Activated naive CD4-positive, alpha-beta T cell (primary cell): ENCODE data around the gene SYNGR3.

ENCODE experiments used
- DNase-seq, 4 experiments: peaks; one replicate each; lab custom pipeline; 2025; lab: John Stamatoyannopoulos, UW

The SYNGR3 gene

DNA sequence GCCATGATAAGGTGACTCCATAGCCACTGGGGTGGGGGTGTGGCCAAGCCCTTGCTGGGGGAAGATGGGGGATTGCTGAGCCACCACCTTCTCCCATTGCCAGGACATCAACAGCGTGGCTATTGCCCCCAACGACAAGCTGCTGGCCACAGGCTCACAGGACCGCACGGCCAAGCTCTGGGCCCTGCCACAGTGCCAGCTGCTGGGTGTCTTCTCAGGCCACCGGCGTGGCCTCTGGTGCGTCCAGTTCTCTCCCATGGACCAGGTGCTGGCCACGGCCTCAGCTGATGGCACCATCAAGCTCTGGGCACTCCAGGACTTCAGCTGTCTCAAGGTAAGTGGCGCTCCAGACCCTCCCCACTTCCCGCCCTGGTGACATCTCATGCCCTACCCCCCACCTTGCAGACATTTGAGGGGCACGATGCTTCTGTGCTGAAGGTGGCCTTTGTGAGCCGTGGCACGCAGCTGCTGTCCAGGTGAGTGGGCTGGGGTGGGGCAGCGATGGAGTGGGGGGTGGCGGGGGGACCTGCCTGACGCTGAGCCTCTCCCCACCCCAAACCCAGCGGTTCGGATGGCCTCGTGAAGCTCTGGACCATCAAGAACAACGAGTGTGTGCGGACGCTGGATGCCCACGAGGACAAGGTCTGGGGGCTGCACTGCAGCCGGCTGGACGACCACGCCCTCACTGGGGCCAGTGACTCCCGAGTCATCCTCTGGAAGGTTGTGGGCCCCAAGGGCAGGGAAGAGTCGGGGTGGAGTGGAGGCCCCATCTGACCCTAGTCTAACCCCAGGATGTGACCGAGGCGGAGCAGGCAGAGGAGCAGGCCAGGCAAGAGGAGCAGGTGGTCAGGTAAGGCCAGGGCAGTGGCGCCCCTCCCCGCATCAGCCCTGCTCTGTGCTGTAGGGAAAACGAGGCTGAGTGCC, 12.6 kb upstream of the SYNGR3 start:
- DNase-seq, result no peak

DNA sequence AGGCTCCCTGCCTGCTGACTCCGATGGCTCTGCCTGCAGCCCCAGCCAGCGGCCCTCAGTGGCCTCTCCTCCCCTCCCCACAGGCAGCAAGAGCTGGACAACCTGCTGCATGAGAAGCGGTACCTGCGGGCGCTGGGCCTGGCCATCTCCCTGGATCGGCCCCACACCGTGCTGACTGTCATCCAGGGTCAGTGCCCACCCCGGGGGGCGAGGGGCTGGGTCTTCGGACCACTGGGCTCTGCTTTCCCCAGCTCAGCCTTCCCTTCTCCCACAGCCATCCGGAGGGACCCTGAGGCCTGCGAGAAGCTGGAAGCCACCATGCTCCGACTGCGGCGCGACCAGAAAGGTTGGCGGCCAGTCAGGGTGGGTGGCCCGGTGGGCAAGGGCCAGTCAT, 11.9 kb upstream of the SYNGR3 start:
- no peak for DNase-seq

DNA sequence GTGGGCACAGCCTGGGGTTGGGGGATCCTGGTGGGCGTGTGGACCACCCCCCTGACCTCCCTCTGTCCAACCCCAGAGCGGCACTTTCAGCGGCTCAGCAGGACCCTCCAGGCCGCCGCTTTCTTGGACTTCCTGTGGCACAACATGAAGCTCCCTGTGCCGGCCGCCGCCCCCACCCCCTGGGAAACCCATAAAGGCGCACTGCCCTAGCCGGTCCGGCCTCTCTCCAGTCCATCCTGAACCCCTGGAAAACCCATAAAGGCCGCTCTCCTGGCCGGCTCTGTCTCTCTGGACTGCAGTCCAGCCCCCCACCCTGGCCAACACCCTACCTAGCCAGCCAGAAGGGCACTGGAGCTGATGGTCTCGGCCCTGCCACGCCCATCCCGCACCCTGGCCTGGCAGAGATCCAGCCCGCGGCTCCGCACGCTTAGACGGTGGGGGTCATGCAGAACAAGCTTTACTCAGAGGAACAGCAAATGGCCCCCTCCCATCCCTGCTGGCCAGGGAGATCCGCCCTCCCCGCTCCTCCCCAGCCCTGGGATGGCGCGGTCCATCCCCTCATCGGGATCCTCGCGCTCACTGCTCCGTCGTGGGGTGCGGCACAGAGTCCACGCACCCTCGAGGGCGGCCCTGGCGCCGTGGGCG, 11.2 kb upstream of the SYNGR3 start:
- DNase-seq, result no peak

DNA sequence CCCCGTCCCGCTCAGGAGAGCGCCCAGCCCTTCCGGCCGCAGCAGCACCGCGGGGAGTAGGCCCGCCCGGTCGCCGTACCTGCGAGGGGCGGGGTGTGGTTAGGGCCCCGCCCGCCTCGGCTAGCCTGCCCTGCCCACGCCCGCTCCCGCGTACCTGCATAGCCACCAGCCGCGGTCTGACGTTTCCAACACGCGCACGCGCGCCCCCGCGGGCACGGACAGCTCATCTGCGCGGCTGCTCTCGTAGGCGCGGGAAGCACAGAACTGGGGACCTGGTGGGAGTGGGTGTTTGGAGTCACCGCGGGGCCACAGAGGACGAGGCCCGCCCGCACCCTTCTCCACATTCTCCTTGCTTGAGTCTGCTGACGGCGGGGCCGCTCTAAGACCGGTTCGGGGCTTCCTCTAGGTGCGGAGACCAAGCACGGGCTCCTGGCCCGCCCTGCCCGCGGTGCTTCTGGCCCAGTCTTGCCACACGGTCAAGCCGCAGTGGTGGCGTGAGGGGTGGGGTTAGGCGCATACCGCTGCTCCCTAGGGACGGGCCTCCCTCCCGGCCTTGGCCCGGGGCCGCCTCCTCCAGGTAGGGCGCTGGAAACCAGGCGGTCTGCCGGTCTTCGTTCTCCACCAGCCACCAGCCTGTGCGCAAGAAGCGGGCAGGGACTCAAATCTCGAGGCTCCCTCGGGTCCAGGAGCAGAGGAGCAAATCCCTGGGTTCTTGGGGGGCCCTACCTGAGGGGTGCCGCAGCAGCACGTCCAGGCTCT, 10.3 kb upstream of the SYNGR3 start:
- no peak for DNase-seq

DNA sequence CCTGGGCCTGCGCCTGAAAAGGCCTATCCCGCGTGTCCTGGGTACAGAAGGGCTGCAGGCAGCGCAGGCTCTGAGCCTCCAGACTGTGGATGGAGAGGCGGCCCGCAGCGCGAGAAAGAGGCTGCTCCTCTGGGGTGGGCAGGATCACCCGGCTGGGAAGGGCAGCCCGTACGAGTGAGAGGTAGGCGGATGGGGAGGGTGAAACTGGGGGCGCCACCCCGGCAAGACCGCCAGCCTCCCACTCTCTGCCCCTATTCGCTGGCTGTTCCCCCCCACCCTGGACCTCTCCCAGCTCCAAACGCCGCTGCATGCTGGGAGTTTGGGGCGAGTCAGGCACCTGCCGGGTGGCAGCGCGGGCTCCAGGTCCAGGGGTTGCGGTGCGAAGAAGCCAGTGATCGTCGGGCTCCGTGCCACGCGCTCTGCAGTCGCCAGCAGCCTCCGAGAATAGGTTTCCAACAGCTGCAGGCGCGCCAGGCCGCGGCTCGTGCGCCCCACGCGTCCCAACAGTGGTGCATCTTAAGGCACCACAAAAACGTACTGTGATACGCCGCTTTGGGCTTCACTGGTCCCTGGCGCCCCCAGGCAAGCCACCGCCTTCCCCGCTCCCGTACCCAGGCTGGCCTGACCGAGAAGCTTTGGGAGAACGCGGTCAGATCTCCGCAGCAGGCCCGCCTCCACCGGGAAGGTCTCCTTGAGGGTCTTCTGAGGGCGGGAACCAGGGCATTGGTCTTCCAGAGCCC, 9.6 kb upstream of the SYNGR3 start:
- no peak for DNase-seq

DNA sequence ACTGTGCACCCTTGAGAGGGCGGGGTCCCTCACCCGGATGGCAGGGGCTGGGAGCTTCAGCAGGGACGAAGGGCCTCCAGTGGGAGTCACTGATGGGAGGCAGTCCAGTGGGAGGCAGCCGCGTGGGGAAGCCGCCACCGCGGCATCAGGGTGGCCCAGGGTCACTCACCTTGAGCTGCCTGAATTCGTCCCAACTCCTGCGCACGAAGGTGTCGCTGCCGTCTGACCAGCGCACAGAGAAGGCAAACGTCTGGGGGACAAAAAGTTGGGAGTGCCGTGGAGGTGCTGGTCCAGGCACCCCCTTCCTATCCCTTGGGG, 9.0 kb upstream of the SYNGR3 start:
- DNase-seq, result no peak

DNA sequence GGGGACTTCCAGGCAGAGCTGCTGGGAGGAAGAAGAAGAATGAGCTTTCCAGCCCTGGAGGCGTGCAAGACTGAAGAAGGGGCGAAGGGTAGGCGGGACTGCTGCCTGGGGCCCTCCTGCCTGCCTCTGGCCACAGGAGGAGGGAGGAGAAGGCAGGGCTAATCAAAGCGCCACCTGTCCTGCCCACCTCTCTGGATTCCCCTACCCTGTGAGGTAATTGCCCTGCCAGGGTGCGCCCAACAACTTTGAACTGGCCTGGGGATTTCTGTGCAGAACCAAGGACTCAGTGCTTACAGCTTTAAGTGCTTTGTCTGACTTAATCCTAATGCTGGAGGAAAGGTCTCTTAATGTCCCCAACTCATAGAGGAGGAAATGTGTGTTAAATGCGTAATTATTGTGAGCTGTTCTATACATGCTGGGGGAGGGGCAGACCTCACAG, 8.4 kb upstream of the SYNGR3 start, which contains the start of gene NOXO1:
NOXO1 (minus strand) TSS at position 72 of the 439 bp plus-strand sequence. CDS start 290 bp downstream, outside the sequence.
- DNase-seq, result no peak

DNA sequence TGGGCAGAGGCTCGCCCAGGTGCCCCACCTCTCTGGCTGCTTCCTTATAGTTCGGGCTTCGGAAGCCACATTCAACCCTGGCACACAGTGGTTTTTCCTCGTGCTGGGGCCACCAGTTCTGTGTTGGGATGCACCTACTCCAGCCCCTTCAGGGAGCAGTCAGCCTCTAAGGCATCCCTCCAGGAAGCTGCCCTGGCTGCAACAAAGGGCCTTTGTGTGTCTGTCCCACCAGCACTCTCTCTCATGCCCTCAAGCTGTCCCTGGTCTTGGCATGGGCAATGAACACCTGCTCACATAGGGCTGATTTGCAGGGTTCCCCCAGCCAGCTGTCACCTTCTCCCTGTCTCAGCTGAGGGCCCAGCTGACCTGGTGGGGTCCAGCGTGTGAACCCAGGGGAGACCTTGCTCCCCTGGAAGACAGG, 7.7 kb upstream of the SYNGR3 start:
- no peak for DNase-seq

DNA sequence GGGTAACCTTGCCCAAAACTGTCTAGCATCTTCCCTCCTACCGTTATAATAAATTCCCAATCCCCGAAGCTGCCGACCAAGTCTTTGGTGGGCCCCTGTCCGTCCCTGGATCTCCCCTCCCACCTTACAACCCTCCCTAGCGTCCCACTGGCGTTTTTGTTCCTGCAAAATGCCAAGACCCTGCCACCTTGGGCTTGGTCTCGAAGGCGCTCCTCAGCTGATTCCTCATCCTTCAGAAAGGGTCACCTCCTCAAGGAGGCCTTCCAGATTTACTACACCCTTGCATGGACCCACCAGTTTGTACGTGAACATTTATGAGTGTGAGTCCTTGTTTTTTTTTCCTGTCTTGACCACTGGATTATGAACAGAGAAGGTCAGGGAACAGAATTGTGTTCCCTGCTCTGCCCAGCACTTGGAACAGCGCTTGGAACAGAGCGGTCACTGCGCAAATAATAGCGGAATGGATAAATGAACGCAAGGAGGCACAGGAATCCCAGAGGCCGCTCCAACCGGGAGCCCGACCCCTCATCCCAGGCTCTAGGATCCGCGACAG, 6.7 kb upstream of the SYNGR3 start:
- no peak for DNase-seq

DNA sequence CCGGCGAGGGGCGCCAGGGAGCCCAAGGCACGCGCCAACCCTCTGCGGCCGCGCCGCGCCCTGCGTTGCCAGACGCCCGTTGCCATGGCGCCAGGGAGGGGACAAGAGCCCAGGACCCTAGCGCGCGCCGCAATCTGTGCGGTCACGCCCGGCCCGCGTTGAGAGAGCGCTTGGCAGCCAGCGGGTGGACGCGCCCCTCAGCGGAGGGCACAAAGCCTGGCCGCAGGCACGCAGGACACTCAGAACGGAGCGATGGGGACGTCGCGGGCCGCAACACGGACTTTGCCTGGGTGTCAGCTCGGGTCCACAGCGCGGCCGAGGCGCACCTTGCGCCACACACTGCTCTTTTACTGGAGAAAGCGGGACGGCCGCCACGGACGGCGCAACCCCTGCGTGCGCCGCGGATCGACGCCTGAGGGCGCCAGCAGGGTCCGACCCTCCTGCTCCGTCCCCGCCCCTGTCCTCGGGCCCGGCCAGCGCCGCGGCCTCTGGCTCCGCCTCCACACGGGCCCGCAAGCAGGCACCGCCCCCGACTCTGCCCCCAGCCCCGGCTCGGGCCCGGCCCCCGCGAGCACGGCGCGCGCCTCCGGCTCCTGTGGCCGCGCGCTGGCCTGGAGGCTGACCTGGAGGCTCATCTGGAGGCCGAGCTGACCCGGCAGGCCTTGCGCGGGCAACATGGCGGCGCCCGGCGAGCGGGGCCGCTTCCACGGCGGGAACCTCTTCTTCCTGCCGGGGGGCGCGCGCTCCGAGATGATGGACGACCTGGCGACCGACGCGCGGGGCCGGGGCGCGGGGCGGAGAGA, 6.0 kb upstream of the SYNGR3 start, which contains the start of gene GFER:
GFER (plus strand) TSS at position 650 of the 803 bp plus-strand sequence; CDS start at position 676, 26 bp downstream.
- peak in 2 of 4 experiments; percentile 23 to 27 for DNase-seq

DNA sequence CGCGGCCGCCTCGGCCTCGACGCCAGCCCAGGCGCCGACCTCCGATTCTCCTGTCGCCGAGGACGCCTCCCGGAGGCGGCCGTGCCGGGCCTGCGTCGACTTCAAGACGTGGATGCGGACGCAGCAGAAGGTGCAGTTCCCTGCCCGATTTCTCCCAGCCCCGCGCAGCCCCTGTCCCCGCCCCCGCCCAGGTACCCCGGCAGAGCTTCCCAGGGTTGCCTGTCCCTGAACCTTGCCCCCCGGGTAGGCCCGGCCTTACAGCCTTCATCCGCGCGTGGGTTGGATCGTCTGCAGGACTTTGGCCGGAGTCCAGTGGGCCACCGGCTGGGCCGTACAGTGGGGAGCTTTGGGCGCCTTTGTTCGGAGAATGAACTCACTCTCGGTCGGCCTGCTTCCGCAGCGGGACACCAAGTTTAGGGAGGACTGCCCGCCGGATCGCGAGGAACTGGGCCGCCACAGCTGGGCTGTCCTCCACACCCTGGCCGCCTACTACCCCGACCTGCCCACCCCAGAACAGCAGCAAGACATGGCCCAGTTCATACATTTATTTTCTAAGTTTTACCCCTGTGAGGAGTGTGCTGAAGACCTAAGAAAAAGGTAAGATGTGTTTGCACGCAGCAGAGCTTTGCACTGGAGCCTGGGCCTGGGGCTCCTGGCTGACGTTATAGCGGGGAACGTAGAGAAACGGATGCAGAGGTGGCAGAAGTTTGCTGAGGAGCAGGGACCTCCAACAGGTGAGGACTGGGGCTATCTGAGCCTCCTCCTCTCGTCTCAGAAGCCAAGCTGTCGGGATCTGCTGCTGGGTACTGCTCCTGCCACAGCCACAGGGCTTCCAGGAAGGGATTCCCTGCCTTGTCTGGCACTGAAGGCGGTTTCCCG, 5.2 kb upstream of the SYNGR3 start:
- DNase-seq, result no peak

DNA sequence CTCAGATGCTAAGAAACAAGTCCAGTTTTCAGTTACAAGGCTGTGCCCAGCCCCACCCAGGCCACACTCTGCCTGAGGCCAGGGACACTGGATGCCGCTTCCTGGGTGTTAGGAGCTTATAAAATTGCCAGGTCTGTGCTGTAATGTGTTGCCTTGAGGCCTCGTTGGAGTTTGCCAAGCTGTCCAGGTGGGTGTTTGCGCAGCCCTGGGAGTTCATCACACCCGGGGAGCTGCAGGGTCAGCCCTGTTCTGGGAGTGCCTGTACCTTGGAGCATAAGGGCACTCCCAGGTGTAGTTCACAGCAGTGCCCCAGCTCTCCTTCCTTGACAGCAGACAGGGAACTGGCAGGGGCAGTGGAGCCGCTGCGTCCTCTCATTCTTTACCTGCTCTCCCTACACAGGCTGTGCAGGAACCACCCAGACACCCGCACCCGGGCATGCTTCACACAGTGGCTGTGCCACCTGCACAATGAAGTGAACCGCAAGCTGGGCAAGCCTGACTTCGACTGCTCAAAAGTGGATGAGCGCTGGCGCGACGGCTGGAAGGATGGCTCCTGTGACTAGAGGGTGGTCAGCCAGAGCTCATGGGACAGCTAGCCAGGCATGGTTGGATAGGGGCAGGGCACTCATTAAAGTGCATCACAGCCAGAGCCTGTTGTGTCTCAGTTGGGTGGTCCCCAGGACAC, 4.2 kb upstream of the SYNGR3 start:
- no peak for DNase-seq

DNA sequence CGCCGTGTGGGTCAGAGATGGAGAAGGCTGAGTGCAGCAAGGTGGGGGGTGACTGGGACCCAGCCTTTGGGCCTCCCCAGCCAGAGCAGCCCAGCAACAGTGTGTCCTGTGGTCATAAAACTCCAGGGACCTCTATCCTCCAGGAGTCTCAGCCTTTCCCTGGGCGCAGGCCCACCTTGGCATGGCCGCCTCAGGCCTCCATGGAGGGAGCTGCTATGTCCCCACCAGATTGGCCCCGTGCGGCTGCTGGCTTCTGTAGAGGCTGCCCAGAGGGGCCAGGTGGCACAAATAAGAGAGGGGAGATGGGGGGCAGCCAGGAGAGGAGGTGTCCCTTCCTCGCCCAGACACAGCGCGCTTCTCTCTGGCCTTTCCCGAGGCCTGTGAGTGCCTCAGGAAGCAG, 2.6 kb upstream of the SYNGR3 start:
- no peak for DNase-seq

DNA sequence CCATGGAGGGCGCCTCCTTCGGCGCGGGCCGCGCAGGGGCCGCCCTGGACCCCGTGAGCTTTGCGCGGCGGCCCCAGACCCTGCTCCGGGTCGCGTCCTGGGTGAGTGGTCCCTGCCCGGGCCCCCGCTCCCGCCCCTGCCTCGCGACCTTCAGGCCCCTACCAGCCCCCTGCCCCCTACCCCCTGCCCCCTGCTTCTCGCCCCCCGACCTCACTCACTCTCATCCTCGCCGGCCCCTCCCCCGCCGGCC, 256 bp downstream of the SYNGR3 start:
- DNase-seq, result no peak

DNA sequence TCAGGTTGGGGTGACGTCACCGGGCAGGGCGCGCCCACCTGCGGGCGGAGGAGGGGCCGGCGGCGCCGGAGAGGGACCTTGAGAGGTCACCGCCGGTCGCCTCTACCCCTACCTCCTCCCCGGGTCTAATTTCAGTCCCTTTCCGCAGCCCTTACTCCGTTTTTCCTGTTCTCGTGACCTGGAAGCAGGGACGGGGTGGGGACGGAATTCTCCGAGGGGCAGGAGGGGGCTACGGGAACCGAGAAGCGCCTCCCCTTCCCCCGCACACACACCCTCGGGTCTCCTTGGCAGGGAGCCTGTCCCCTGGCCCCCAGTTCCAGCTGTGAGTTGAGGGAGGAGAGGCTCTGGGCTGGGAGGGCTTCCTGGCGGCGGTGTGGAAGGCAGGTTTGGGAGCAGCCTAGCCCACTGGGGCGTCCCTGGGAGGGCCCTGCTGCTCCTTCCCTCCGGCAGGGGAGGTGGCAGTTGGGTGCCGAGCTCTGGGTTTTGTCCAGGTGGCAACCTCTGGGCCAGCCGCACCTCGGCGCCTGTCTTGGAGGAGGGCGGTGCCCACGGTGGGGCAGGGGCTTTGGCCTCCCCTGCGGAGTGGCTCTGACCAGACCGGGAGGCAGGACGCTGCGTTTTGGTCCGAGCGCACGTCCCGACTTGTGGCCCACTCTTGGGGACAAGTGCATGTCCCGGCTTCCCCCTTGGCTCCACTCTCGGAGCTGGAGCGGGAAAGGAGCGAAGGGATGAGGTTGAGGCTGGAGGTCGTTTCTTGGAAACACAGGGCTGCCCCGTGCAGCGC, 773 bp downstream of the SYNGR3 start:
- no peak for DNase-seq

DNA sequence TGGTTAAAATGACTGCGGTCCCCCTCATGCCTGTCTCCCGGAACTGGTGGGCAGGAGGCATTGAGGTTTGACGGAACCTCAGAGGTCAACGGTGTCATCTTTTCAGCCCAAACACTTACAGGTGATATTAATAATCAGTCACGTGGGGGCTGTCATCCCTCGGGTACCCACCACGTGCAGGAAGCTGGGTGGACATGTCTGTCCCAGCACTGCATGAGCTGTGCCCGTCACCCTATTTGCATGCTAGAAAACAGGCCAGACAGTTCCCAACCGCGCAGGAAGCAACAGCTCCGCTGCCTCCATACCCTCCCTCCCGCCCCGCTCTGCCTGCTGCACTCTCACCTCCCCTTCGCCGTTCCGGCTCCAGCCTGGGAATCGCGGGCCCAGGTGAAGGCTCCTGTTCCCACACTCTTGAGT, 1.4 kb downstream of the SYNGR3 start:
- DNase-seq, result peak in 2 of 4 experiments; percentile 20 to 33

DNA sequence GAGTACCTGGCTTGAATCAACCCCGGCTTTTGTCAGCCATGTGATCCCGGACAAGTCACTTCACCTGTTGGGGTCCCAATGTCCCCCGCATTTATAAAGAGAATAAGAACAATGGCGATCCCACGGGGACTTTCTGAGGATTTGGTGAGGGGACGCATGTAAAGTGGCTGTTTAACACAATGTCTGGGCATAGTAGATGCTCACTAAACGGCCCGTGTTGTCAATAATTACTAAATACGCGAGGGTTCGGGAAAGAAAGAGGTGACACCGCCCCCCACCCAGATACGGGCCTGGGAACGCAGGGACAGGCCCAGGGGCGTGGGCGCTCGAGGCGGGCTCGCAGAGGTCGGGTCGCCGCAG, 1.8 kb downstream of the SYNGR3 start:
- DNase-seq, result no peak

DNA sequence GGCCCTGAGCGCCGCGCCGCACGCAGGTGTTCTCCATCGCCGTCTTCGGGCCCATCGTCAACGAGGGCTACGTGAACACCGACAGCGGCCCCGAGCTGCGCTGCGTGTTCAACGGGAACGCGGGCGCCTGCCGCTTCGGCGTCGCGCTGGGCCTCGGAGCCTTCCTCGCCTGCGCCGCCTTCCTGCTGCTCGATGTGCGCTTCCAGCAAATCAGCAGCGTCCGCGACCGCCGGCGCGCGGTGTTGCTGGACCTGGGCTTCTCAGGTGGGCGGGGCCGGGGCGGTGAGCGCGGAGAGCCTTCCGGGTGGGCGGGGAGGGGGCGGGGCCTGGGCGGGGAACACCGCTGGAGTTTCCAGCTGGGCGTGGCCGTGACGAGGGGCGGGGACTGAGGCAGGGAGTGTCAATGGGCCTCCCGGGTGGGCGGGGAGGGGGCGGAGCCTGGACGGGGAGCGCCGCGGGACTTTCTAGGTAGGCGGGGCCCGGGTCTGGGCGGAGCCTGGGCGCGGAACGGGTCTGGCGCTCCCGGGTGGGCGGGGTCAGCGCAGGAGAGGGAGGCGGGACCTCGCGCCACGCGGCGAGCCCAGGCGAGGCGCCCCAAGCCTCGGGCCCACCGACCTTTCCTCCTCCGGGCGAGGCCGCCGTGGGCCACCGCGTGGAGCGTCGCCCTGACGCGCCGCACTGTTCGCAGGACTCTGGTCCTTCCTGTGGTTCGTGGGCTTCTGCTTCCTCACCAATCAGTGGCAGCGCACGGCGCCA, 2.4 kb downstream of the SYNGR3 start:
- DNase-seq, result peak; percentile 96 to 99 (median 97)
